ENCODE results near the gene SNRPF.
"Not testable (repeated sequence)": the region's sequence is repeated elsewhere in the genome, so short reads cannot be mapped to it uniquely, and the experiment has no call there.

The SNRPF gene

DNA sequence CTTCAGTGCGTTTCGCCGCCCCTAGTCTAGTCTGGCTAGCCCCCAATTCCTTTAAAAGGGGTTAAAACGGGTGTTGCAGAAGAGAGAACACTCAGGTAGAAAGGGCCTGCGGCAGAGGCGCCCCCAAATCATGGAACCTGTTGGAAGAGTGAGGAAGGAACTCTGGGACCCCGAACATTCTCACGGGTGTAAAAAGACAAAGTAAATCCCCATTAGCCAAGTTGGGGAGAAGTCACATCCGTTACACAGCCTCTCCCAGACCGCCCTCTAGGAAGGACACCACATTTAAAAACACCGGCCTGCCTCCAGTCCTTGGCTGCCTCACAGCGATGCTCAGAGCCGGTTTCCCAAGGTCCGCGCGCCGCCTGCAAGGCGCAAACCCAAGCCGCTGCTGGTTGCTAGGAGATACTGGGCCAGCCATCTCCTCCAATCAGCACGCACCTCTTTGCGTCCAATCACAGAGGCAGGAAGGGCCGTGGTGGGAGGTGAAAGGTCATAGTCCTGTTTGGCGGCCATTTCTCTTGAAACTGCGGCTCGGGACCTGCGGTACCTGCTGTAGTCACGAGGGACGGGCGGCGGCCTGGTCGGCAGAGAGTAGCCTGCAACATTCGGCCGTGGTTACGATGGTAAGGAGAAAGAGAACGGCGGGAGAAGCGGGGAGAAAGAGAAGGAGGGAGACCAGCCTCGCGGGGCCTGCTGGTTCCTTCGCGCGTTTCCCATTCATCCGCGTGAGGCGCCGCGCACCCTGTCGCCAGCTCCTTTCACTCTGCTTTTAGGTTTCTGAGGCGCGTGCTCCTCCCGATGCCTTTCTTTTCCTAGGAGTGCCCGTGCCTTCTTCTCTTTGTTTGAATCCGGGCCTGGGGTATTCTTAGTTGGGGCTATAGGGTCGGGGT lies at the start of gene SNRPF:
SNRPF (plus strand) TSS at position 502 of the 893 bp plus-strand sequence; CDS start at position 624, 122 bp downstream.
- DNase-seq: peak; percentile 96

DNA sequence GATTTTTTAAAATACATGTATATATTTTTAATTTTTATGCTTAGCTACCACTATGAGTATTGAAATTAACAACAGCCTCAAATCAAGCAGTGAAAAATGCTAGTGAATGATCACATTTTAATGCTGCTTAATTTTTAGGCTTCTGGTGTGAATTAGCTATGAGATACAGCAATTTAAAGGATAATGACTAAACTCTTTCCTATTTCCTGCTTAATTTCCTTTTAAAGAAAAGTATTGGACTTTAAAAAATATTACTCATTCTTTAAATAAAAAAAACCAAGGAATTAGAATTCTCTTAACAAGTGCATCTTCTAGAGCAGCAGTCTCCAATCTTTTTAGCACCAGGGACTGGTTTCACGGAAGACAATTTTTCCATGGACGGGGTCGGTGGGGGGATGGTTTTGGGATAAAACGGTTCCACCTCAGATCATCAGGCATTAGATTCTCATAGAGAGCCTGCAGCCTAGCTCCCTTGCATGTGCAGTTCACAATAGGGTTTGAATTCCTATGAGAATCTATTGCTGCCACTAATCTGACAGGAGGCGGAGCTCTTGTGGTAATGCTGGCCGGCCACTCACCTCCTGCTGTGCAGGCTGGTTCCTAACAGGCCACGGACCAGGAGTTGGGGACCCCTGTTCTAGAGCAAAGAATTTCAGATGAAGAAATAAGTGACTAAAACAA lies 49.6 kb upstream of the SNRPF start:
- DNase-seq: no peak

DNA sequence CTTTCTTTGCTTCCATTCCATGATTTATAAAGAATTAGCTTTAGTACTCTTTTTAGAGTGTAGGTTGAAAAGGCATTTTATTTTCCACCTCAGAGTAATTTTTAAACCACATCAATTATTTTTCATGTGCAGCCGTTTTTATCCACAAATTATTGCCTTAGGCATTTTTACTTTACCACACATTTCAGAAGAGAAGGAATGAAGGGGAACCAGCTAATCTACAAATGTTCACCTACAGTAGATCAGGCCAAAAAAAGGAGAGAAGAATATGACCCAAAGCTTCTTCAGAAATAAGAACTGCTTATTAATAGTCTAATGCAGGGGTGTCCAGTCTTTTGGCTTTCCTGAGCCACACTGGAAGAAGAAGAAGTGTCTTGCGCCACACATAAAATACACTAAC lies 48.3 kb upstream of the SNRPF start:
- DNase-seq: no peak

DNA sequence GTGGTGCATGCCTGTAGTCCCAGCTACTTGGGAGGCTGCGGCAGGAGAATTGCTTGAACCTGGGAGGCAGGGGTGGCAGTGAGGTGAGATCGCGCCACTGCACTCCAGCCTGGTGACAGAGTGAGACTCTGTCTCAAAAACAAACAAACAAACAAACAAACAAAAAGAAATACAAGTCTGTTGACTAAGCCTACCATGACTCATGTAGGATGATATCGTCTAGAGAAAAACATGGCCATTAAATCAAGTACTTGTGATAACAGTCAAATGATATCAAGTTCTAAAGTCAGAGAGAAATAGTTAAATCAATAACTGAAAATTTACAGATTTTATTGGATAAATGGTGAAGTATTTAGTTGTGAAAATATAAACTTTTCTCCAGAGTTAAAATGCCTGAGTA lies 46.6 kb upstream of the SNRPF start:
- DNase-seq: not testable (repeated sequence)

DNA sequence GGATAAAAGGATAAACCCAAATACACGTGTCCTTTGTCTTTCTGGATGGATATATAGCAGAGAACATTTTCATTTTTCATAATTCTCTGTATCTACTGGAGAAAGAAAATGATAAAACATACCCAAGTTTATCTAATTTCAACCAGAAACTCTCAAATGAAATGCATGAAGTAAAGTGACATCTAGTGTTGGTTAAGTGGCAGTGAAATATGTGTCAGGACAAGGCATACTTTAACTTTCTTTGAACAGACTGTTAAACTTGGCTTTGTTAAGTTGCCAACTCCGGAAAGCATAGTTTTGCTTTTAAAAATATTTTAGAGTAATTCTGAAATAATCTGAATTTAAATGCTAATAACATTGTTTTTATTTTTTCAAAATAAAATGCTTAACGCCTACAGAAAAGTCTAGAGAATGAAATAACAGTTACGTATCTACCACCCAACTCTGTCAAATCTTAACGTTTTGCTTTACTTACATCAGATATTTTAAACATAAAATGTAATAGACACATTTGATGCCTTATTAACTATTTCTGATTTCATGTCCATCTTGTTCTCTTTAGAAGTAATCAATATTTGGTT lies 43.0 kb upstream of the SNRPF start:
- no peak for DNase-seq

DNA sequence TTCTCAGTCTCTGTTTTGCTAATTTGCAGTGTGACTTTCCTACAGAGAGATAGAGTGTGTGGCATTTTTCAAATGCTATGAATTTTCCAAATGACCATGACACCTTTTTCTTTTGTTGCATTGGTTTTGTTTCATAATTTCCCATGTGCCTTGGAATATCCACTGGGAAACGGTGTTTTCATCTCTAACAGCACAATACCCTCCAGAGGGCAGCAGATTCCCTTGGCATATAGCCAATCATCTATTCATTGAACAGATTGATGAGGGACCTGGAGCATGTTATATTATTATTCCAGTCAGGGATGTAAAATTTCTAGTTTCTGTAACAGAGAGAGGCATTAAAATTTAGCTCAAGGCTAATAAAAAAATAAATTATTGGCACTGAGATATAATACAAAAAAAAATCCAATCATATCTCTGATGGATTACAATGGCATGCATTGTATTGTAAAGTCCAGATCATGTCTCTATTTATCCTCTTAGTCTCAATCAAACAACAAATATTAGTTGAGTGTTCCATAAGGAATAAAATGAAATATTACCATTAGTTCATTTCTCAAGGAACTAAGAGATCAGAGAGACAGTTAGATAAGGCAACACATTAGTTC lies 38.6 kb upstream of the SNRPF start:
- DNase-seq: peak; percentile 19

DNA sequence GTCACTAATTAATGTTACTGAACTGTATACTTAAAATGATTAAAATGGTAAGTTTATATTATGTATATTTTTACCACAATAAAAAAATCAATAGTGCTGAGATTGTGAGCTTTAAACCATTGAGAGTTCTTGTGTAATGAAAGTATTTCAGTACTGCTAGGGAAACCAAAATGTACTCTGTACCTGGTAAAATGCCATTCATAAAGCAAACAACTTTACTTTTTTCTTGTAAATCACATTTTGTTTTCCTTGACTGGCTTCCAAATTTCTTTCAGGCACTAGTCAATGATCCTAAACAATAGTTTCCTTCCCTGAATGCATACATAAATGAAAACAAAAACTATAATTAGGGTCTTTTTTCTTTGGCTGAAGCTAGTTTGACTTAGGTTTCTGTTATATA lies 29.4 kb upstream of the SNRPF start:
- DNase-seq: no peak

DNA sequence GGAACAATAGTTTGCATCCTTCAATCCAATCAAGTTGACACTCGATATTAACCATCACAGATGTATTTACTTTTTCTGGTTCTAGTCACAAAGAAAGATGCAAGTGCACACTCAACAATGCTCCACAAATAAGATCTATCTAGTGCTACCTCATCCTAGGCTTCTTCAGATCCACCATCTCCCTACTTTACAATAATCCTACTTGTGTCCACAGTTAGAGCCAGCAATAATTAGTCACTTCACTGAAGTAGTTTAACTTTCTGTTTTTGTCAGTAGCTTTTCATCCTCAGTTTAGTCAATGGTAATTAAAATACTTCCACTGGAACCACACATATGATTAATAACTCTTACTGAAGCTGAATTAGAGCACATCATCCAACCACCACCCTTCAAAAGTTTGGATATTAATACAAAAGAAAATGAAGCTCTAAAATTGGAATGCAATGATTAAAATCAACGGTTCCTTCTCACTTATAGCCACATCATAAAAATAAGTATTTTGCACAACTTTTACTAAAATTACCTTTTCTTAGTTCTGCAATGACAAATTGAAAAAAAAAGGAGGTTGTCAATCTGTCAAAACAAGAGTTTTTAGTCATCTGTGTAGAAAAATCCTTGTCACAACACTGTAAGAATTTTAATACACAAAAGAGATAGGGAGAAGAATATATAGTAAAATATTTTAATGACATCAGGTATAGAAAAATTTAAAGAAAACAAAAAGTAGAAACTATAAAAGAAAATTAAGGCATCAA lies 28.2 kb upstream of the SNRPF start:
- DNase-seq: no peak

DNA sequence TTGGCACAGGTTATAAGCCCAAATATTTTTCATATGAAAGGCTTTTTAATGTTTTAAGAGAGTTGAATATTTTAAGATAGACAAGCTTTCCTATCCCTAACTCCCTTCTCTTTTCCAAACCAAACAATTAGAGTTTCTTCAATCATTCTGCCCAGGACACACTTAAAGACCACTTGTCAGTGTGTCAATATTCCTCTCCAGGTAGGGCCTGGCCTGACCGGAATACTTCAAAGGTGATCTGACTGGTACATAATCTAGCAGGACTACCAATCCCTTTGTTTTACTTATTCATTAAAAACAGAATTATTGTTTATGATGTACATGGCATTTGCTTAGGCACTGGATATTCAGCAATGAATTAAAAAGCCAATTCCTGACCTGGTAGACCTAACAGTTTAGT lies 24.2 kb upstream of the SNRPF start:
- no peak for DNase-seq

DNA sequence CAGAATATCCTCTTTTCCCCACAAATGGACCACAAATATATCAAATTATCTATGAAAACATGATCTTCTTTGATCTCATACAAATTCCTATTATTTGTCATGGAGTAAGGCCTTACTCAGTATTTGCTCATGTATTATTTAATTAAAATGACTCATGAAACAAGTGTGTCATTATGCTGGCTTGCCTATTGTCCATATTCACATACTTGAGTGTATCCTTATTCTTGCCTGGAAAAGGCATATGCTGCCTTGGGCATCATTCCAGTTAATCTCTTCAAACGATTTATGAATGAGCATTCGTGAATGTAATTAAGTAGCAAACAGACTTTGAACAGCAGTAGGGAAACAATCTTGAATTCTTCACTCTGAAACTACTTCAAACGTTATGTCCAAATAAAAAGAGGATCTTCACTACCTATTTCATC lies 22.6 kb upstream of the SNRPF start:
- DNase-seq: no peak

DNA sequence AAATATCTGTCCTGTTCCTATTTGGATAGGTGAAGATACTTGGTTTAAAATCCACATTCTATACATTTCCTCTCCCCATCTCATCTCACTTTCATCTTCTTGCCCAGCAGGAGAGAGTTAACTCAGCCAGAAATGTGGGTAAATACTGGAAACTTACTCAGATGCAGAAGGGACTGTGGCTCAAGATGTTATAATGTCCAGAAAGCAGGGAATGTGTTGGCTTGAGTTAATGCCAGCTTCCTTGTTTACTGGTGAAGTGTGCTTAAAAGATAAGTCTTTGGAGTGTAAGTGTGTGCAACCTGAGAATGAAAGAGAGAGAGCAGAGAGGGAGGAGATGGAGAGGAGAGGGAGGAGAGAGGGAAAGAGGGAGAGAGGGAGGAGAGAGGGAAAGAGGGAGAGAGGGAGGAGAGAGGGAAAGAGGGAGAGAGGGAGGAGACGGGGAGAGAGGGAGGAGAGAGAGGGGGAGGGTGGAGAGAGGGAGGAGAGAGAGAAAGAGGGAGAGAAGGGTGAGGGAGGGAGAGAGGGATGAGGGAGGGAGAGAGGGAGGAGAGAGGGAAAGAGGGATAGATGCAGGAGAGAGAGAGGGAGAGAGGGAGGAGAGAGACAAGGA lies 22.0 kb upstream of the SNRPF start:
- no peak for DNase-seq

DNA sequence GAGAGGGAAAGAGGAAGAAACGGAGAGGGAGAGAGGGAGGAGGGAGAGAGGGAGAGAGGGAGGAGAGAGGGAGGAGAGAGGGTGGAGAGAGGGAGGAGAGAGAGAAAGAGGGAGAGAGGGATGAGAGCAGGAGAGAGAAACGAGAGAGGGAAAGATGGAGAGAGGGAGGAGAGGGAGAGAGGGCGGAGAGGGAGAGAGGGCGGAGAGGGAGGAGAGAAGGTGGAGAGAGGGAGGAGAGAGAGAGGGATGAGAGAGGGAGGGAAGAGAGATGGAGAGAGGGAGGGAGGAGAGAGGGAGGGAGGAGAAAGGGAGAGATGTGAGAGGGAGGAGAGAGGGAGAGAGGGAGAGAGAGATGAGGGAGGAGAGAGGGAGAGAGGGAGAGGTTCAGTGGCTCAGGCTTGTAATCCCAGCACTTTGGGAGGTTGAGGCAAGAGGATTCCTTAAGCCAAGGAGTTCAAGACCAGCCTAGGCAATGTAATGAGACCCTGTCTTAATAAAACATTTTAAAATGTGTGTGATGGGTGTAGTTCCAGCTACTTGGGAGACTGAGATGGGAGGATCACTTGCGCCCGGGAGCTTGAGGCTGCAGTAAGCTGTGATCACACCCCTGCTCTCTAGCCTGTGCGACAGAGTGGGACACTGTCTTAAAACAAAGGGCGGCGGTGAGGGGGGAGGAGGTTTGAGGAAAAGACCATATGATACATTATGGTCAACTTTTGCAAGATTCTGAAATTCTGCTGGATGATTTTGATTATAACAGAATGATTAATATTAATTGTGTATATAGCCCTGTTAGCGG lies 21.3 kb upstream of the SNRPF start:
- DNase-seq: no peak

DNA sequence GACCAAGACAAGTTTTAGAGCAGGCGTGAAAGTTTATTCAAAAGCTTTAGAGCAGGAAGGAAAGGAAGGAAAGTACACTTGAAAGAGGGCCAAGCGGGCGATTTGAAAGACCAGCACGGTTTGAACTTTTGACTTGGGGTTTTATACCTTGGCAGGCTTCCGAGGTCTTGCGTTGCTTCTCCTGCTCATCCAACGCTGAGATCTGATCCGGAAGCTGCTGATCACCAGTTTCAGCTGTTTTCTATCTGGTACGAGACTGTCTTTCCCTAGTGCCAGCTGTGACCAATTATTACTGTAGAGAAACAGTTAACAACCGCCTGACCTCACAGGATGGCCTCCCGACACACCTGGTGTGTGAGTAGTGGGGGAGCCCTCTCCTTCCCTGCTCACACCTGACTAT lies 20.6 kb upstream of the SNRPF start:
- no peak for DNase-seq

DNA sequence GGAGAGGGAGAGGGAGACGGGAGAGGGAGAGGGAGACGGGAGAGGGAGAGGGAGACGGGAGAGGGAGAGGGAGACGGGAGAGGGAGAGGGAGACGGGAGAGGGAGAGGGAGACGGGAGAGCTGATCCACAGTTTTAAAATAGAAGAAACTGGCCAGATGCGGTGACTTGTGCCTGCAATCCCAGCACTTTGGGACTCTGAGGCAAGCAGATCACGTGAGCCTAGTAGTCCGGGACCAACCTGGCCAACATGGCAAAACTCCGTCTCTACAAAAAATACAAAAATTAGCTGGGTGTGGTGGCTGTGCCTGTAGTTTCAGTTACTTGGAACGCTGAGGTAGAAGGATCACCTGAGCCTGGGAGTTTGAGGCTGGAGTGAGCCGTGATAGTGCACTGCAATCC lies 16.3 kb upstream of the SNRPF start:
- not testable (repeated sequence) for DNase-seq

DNA sequence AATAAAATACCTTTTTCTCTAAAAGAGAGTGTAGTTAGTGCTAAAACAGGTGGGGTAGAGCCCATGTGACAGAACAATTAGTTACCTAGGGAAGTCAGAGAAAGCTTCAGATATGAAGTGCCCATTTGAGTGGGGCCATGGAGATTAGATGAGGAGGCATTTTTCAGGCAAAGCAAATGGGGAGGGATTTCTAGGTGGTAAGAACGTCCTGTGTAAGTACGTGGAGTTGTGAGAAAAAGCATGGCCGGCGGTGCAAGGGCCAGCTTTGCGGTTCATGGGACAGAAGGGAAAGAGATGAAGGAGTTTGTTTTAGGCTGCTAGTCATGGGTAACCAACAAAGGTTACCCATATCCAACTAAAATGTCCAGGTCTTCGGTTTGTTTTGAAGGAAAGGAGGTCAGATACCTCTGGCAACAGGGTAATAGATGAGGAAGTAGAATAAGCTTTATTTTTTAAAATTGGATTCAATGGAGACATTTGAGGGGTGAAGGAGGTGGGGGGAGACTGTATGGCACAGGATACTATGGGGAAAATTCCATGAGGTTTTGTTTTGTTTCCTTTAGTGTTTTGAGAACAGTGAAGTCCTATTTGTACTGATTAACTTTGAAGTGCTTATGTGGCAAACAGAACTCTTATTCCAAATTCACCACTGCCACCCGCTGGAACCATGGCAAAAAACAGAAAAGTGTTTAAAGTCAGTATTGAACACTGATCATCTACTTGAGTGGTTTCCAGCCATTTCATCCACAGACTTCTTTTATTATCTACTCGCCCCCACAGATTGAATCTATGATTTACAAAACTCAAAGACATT lies 10.0 kb upstream of the SNRPF start:
- no peak for DNase-seq

DNA sequence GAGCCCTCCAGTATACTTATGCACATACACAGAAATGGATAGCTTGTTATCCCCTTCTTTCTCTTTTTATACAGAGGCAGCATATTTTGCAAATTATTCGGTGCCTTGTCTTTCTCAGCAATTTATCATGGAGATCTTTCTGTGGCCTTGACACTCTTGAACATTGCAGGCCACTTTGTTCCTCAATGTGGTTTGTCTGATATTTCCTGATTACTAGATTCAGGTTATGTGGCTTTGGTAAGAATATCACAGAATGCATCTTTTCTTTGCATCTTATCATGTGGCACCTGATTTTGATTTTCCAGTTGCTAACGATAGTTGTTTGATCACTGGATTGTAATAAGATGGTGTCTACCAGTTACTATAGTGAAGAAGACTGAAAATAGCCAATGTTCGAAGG lies 7.1 kb upstream of the SNRPF start:
- no peak for DNase-seq

DNA sequence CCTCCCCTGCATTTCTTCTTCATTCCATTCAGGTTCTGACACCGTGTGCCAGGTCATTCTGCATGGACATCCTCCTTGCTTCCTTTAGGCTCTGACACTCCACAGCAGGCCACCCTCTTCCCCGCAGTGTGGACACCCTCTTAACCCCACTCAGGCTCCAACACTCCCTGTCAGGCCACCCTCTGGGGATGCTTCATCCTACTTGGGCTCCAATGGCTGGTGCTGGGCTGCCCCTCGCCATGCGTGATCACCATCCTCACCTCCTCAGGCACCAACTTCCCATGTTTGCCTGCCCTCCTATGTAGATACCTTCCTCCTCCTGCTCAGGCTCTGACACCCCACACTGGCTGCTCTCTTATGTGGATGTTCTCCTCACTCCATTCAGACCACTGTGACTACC lies 6.6 kb upstream of the SNRPF start:
- DNase-seq: no peak

DNA sequence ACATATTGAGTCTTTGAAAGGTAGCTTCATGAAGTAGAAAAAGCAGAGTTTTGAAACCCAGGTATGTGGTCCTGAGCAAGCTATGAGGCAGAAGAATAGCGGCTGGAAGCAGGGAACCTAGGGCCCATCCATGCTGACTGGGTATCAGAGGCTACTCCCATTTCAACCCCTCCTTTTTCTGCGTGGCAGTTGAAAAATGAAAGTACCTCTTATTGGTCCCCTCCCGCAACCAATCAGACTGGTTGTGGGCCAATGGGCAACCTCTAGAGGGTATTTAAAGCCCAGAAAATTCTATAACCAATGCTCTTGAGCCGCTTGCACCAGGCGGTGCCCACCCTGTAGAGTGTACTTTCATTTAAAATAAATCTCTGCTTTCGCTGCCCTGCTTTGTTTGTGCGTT lies 1.6 kb upstream of the SNRPF start:
- no peak for DNase-seq

DNA sequence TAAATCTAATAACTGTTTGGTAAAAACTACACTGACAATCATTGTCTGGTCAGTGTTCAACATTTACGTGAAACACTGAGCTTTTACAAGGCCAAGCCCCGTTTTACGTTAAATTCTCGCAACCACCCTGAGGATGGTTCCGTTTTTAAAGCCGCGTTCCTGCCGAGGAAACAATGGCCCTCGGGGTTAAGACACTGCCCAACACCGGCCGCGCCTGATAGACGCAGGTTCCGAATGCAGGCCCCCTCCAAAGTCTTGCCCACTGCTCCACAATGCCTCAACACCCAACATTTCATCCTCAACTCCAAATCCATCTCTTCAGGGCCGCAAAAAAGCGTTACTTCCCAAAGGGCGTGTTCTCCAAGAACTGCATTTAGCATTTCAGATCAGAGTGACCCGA lies 953 bp upstream of the SNRPF start:
- no peak for DNase-seq

DNA sequence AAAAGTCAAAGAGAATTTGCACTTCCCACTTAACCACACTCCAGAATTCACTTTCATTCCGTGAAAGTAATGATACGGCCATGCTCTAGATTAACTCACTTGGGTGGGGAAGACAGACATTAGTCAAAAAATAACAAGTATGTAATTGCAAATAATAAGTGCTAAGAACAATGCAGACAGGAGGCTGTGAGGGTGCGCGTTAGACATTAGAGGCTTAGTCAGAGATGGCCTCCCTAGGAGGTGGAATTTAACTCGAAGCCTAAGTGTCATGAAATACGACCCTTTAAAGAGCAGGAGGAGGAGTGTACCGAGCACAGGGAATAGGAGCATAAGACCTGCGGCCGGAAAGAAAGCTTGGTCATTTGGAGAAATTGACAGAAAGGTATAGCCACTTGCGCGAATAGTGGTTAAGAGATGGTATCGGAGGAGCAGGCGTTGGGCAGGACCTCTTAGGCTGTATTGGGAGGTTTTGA lies 628 bp downstream of the SNRPF start:
- peak; percentile 13 for DNase-seq
